Activated T-cell treated with anti-CD3 and anti-CD28 coated beads, Interleukin-2, amount 50 U/mL, for 4 hours (primary cell): ENCODE measurements around the gene C1orf141. TPM values are rescaled to one million over a fixed set of nuclear protein-coding genes. Genes with fewer than 3 reads are reported as not detected.
"Not testable (repeated sequence)": the region's sequence is repeated elsewhere in the genome, so short reads cannot be mapped to it uniquely, and the experiment has no call there.

ENCODE experiments used
- ATAC-seq, 2 donors: fragments of 200-7000 bp; cut with Tn5 transposase; one replicate each; pipeline ENCODE4 v1.10.0; 2021
- DNase-seq: peaks from one replicate; pipeline ENCODE4 v3.0.0-alpha.2; 2020
- H3K27me3 Mint-ChIP-seq: one replicate; pipeline ENCODE4 v1.8.0; 2021; ENCODE audit warnings: low read depth, mixed read lengths
- H3K36me3 Mint-ChIP-seq: one replicate; pipeline ENCODE4 v1.8.0; 2022; ENCODE audit warnings: mixed read lengths; ENCODE audit not compliant: insufficient read depth
- H3K4me1 Mint-ChIP-seq: one replicate; pipeline ENCODE4 v1.8.0; 2021; ENCODE audit warnings: low read depth, mixed read lengths
- H3K4me3 Mint-ChIP-seq: one replicate; pipeline ENCODE4 v1.8.0; 2021; ENCODE audit warnings: mild to moderate bottlenecking, moderate library complexity, mixed read lengths
- H3K9me3 Mint-ChIP-seq: one replicate; pipeline ENCODE4 v1.8.0; 2021; ENCODE audit warnings: mixed read lengths
- total RNA-seq, 3 donors: library from RNA; stranded (reverse); gene quantifications; one replicate each; pipeline ENCODE4 v1.2.1, GENCODE V29; 2021

C1orf141 gene
- total RNA-seq, 3 donors from 2014 or later = 0.11 to 0.25 TPM; not detected in 1

DNA sequence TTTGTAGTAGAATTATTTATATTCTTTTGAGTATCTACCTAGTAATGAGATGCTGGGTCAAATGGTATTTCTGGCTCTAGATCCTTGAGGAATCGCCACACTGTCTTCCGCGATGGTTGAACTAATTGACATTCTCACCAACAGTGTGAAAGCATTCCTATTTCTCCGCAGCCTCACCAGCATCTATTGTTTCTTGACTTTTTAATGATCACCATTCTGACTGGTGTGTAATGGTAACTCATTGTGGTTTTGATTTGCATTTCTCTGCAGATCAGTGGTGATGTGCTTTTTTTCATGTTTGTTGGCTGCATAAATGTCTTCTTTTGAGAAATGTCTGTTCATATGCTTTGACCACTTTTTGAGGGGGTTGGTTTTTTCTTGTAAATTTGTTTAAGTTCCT is 16.2 kb upstream of the C1orf141 start:
- no peaks in the 10 kb centered on the region for H3K9me3 Mint-ChIP-seq
- ATAC-seq = no peak

DNA sequence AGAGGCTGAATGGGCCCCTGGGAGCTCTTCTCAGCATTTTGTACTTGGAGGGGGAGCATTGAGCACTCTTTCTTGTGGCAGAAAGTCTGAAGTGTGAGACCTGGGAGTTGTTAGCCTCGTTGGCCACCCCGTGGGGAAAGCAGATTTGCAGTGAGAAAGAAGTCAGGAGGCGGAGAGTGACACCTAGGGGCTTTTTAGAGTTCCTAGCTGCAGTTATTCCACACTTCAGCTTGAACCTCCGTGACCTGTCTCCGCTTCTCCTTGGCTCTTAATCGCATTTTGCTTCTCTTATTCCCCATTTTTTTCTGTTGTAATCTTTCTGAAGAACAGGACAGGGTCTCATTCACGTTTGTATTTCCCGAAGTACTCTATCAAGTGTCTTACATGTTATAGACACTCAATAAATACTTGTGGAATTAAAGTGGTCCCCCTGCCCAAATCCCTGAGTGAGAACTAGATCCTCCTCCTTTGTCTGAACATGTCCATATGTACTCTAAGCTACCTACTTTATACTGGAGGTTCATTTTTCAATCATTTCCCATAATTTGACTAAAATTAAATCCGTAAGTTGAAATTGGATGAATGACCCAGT is 14.5 kb upstream of the C1orf141 start:
- Mint-ChIP-seq H3K9me3 (no peaks in the 10 kb centered on the region), H3K4me3 (no peak overlapping the region), H3K27me3 (no peaks in the 10 kb centered on the region), H3K36me3 (no peaks in the 10 kb centered on the region), H3K4me1 (peaks cover 30% of the 10 kb centered on the region)
- DNase-seq (peak; percentile 56), ATAC-seq (peak; percentile 80 to 87)

More for the DNA sequence above, 16.2 kb upstream of the C1orf141 start:
- no peak for DNase-seq
- H3K4me1 Mint-ChIP-seq = peaks cover 24% of the 10 kb centered on the region
- H3K4me3 Mint-ChIP-seq = no peak overlapping the region
- no peaks in the 10 kb centered on the region for H3K36me3 Mint-ChIP-seq
- no peaks in the 10 kb centered on the region for H3K27me3 Mint-ChIP-seq

DNA sequence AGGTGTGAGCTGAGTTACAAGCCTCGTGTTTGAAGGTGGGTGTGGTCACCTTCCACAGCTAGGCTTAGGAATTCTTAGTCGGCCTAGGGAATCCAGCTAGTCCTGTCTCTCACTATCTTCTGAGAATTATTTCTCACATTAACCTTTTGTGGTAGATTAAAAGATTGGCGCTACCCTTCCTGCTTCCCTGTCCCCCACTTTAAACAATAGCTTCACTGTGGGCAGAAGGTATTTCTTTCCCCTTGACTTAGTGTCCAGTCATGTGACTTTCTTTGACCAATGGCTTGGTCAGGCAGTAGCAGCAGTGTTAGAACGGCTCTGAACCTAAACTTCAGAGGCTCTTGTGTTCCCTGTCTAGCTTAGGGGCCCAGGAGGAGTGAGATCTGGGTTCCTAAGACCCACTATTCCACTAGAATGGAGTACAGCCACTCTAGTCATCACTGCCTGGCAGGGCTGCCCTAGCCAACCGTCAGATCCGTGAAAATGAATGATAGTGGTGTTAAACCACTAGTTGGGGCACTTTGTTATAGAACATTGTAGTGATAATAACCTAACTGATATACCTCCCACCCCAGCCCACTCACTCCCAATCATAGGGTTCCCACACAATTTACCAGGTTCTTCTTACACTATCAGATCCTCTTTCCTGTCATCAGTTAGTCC is 13.9 kb upstream of the C1orf141 start:
- no peak for DNase-seq
- Mint-ChIP-seq H3K4me3 (no peak overlapping the region), H3K36me3 (no peaks in the 10 kb centered on the region), H3K4me1 (peaks cover 35% of the 10 kb centered on the region), H3K27me3 (no peaks in the 10 kb centered on the region), H3K9me3 (no peaks in the 10 kb centered on the region)
- ATAC-seq = peak; percentile 42 to 55

DNA sequence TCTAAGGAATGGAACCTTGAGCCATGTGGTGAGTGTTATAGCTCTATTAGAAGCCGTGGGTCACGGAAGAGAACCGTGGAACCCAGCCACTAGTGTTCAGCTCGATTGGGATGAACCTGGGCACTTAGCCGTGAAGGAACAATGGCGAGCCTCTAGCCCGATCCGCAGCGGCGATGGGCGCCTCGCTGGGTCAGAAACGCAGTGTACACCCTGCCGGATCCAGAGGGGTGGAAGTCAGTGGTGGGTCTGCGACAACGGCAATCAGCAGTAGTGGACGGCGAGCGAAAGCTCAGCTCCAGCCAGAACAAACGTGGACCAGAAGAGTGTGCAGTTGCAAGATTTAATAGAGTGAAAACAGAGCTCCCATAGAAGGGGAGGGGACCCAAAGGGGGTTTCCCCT is 13.2 kb upstream of the C1orf141 start:
- ATAC-seq, H3K27me3 Mint-ChIP-seq, H3K36me3 Mint-ChIP-seq, DNase-seq, H3K9me3 Mint-ChIP-seq, H3K4me3 Mint-ChIP-seq: not testable (repeated sequence)
- peaks cover 42% of the 10 kb centered on the region for H3K4me1 Mint-ChIP-seq

DNA sequence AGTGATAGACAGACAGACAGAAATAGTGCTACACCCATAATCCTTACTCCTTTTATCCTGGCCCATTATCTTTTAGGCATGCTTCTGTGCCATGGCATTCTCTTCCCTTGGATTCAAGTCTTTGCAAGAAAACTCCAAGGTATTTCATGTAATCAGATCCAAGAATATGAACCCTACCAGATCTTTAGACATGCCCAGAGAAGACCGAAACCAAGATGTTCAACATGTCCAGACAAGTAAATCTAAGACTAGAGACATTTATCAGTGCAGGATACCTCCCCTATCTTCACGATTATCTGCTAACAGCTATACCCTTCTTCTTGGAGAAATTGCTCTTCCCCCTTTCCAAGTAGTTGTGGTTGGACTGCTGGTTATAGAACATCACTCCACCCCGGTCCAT is 11.8 kb upstream of the C1orf141 start:
- peaks cover 52% of the 10 kb centered on the region for H3K4me1 Mint-ChIP-seq
- H3K27me3 Mint-ChIP-seq = no peaks in the 10 kb centered on the region
- no peaks in the 10 kb centered on the region for H3K9me3 Mint-ChIP-seq
- no peak overlapping the region for H3K4me3 Mint-ChIP-seq
- no peaks in the 10 kb centered on the region for H3K36me3 Mint-ChIP-seq
- ATAC-seq (no peak), DNase-seq (no peak)

DNA sequence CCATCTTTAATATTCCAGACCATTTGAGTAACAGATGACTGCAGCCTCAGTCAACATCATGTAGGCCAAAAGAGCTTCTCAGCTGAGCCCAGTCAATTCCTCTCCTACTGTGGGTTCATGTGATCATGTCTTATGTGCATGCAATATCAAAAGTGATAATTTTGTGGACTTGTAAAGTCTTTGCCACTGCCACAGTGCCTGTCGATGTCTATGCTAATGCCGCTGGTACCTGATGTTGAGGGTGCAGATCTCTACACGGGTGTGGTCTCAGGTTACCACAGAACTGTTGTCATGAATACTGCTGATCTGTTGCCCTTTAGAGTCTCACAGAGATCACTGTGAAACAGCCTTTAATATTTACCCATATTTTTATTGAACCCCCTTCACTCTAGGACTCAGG is 11.3 kb upstream of the C1orf141 start:
- ATAC-seq = no peak
- H3K27me3 Mint-ChIP-seq = no peaks in the 10 kb centered on the region
- no peak for DNase-seq
- H3K4me3 Mint-ChIP-seq = no peak overlapping the region
- no peaks in the 10 kb centered on the region for H3K9me3 Mint-ChIP-seq
- no peaks in the 10 kb centered on the region for H3K36me3 Mint-ChIP-seq
- H3K4me1 Mint-ChIP-seq = peaks cover 49% of the 10 kb centered on the region

DNA sequence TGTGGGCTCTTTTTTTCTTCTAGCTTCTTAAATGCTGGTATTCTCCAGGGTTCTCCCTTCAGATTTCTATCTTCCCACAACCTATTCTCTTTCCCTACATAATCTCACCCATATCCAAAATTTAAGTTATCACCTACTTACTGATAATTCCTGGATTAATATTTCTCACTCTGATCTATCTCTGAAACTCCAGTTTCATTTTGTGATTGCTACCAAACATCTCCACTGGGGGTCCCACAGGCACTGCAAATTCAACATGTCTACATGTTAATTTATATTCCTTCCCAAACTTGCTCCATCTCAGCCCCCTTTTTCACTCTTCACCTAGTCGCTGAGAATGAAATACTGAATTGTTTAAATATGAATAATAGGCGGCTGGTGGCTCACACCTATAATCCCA is 9.9 kb upstream of the C1orf141 start:
- H3K36me3 Mint-ChIP-seq = no peaks in the 10 kb centered on the region
- peaks cover 44% of the 10 kb centered on the region for H3K4me1 Mint-ChIP-seq
- ATAC-seq = no peak
- no peak for DNase-seq
- no peak overlapping the region for H3K4me3 Mint-ChIP-seq
- H3K9me3 Mint-ChIP-seq = no peaks in the 10 kb centered on the region
- no peaks in the 10 kb centered on the region for H3K27me3 Mint-ChIP-seq

DNA sequence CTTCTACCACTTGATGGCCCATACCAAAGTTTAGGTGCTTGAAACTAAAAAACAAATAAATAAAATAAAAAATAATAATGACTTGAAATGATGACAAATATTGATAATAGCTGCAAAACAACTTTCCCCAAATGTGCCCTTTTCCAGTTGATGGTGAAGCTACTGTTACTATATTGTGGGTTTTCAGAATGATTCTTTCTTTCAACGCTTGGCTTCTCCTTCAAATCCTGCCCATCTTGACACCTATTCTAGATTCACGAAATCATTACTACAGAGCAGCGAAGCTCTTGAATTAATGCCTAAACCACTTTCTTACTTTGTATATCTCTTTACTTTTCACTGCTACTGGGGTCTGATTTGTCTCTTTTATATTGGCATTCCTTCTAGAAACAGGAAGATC is 9.2 kb upstream of the C1orf141 start:
- DNase-seq (no peak), ATAC-seq (no peak)
- Mint-ChIP-seq H3K9me3 (no peaks in the 10 kb centered on the region), H3K4me3 (no peak overlapping the region), H3K27me3 (no peaks in the 10 kb centered on the region), H3K4me1 (peaks cover 39% of the 10 kb centered on the region), H3K36me3 (no peaks in the 10 kb centered on the region)

DNA sequence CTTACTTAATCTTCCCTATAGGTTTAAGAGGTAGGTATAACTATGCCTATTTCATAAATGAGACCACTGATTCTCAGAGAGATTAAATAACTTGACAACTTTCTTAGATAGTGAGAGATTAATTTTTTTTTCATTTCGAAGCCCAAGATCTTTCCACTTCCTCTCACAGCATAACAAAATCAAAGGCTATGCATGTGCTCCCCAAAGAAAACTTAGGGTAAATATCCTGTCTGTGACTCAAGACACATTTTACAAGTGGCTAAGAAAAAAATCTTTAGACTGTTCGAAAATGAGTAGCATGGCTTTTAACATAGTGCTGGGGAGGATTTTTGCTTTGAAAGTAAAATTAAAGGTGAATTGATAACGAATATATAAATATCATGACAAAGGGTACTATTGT is 8.2 kb upstream of the C1orf141 start:
- ATAC-seq (peak; percentile 61 to 80), DNase-seq (no peak)
- no peaks in the 10 kb centered on the region for H3K36me3 Mint-ChIP-seq
- H3K4me1 Mint-ChIP-seq = peaks cover 35% of the 10 kb centered on the region
- H3K4me3 Mint-ChIP-seq = no peak overlapping the region
- H3K9me3 Mint-ChIP-seq = no peaks in the 10 kb centered on the region
- H3K27me3 Mint-ChIP-seq = no peaks in the 10 kb centered on the region

DNA sequence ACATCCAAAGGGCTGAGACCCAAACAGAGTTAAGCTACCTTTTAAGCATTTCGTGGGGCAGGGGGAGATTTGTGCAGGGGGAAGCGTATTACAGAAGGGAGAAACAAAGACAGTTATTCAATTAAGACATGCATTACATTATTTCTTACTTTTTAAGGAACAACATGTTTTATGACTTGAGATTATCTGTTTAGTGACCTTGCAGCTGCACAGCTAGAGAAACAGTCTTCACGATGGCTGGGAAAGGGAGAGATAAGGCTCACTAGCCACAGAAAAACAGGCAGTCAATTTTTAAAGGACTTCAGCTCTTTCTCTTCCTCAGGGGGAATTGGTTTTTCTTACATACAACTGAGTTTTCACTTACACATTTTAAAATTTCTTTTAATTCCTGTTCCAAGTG is 7.1 kb upstream of the C1orf141 start:
- not testable (repeated sequence) for H3K27me3 Mint-ChIP-seq, H3K9me3 Mint-ChIP-seq, H3K4me3 Mint-ChIP-seq, DNase-seq, ATAC-seq, H3K36me3 Mint-ChIP-seq
- peaks cover 35% of the 10 kb centered on the region for H3K4me1 Mint-ChIP-seq

DNA sequence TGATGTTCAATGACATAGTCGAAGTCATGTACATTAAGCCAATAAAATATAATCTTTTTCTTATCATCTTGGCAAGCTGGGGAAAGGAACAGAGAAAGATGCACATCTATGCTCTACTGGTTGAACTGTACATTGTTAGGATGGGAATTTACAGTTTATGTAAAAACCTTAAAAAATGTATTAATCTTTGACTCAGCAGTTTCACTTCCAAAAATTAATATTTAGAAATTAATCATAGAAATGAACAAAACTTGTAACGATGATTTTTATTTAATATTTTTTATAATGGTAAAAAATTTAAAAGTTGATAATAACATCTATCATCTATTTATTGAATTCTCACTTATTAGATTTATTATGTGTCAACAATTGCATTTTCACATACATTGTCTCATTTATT is 5.7 kb upstream of the C1orf141 start:
- ATAC-seq (no peak), DNase-seq (no peak)
- no peak overlapping the region for H3K4me3 Mint-ChIP-seq
- no peaks in the 10 kb centered on the region for H3K9me3 Mint-ChIP-seq
- no peaks in the 10 kb centered on the region for H3K27me3 Mint-ChIP-seq
- H3K4me1 Mint-ChIP-seq = peaks cover 29% of the 10 kb centered on the region
- H3K36me3 Mint-ChIP-seq = no peaks in the 10 kb centered on the region

DNA sequence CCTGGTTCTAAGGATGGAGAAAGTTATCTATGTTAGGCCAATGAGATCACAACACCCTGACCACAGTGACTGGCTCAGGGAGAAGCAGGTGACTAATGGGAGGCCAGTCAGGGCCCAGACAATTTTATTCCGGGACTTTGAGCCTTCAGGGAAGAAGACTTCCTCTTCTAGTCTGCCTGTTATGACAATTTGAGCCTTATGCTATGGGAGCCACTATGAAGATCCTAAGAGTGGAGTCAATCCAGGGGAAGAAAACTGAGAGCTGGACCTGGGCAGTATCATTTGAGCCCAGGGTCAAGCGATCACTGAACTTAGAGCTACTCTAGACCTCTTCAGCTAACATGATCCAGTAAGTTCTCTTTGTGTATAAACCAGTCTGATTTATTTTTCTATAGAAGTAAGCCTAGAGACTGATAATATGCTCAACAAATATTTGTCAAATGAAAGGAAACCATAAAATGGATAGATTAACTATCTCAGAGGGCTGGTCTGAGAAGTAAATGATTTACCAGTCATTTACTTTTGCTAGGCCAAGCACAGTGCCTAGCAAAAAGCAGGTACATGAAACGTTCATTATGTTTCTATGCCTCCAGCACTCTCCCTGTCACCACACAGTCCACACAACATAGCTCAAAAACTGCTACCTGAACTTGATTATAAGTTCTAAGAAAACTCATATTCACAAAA is 4.2 kb upstream of the C1orf141 start:
- ATAC-seq = no peak
- Mint-ChIP-seq H3K4me1 (peaks cover 24% of the 10 kb centered on the region), H3K36me3 (no peaks in the 10 kb centered on the region), H3K4me3 (no peak overlapping the region), H3K27me3 (peaks cover 4% of the 10 kb centered on the region), H3K9me3 (no peaks in the 10 kb centered on the region)
- no peak for DNase-seq

DNA sequence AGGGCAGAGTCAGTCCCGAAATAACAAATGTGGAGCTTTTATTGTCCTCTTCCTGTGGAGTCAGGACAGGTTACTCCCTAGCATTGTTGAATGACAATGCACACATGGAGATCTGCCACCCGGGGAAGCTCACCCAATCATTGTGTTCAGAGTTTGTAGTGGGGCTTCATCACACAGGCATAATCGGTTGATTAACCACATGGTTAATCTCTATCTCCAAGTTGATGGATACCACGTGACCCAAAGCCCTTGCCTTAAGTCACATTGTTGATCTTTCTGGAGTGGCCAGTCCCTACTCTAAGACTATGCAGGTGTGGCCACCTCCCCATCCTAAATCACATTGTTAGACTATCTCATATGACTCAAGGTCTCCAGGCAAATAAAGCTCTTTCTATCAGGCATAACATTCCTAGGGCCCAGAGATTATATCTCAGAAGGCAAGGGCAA is 2.6 kb upstream of the C1orf141 start:
- Mint-ChIP-seq H3K4me1 (peaks cover 10% of the 10 kb centered on the region), H3K36me3 (no peaks in the 10 kb centered on the region), H3K27me3 (peaks cover 4% of the 10 kb centered on the region), H3K4me3 (no peak overlapping the region), H3K9me3 (no peaks in the 10 kb centered on the region)
- ATAC-seq = no peak
- no peak for DNase-seq

DNA sequence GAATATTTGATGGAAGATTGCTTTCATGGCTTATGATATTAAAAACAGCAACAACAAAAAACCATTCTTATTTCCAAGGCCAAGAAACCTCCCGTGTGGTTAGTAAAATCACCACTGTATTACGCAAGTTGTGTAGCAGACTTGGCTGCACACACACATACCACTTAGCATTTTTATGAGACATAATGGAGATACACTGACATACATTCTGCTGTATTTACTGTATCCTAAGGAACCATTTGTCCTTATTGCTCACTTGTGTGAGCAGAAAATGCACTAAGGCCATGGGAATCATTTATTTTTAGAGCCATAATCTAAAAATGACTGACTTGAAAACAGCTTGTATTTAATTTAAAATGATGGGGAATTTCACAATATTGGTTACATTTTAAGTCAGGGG is 584 bp upstream of the C1orf141 start:
- DNase-seq (no peak), ATAC-seq (no peak)
- Mint-ChIP-seq H3K27me3 (peaks cover 4% of the 10 kb centered on the region), H3K36me3 (no peaks in the 10 kb centered on the region), H3K9me3 (no peaks in the 10 kb centered on the region), H3K4me1 (peaks cover 4% of the 10 kb centered on the region), H3K4me3 (no peak overlapping the region)

DNA sequence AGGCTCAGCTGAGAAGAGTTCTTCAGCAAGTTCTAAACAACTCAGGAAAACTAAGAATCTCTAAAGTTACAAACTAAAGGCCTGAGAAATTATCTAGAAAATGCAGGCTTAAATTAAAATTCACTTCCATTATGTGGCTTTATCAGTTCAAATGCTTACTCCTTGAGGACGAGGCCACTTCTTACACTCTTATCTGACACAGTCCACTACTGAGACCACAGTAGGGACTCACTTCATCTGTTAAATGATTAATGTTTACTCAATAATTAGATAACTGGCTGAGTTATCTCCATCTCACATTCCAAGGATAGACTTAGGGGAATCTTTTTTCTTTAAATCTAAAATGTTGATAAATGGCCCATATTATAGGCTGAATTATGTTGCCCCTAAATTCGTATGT is 1.6 kb downstream of the C1orf141 start:
- Mint-ChIP-seq H3K4me3 (no peak overlapping the region), H3K36me3 (no peaks in the 10 kb centered on the region), H3K9me3 (no peaks in the 10 kb centered on the region), H3K27me3 (peaks cover 4% of the 10 kb centered on the region), H3K4me1 (peaks cover 4% of the 10 kb centered on the region)
- ATAC-seq = no peak
- DNase-seq = no peak
